ENCODE measurements around the gene SDK1. TPM values are rescaled to one million over a fixed set of nuclear protein-coding genes. Genes with fewer than 3 reads are reported as not detected.

Gene SDK1
- total and polyA plus RNA-seq, 4 donors, result 1.9 to 46.3 (median 12.4) TPM

GRCh38 chr7:4073052-4073451 lies 772.0 kb downstream of the SDK1 start:
- Histone ChIP-seq H3K9me3 (ENCODE audit: control insufficient read depth, low read length) (no peaks in the 10 kb centered on the region), H3K4me3 (ENCODE audit: low read length in 2 of 2) (no peak overlapping the region), H3K27me3 (ENCODE audit: control insufficient read depth in 1 of 2, insufficient read depth in 2 of 2, low read length in 1 of 2) (no peaks in the 10 kb centered on the region), H3K4me1 (ENCODE audit: control insufficient read depth in 1 of 2, insufficient read depth in 2 of 2, low read length in 2 of 2) (no peaks in the 10 kb centered on the region), H3K36me3 (ENCODE audit: control insufficient read depth in 1 of 2, insufficient read depth in 2 of 2, low read length in 1 of 2) (peaks cover 0 to 9% of the 10 kb centered on the region in 2 donors), H3K27ac (ENCODE audit: low read depth in 1 of 2, low read length in 2 of 2) (no peak overlapping the region)
- ATAC-seq (ENCODE audit: low FRiP score) (no peak), DNase-seq (no peak)
- intact Hi-C loops (cut with DNase I), result no loop called here
- 91% methylated on average over 10 of the region's 10 CpGs for WGBS, 2 donors

DNA sequence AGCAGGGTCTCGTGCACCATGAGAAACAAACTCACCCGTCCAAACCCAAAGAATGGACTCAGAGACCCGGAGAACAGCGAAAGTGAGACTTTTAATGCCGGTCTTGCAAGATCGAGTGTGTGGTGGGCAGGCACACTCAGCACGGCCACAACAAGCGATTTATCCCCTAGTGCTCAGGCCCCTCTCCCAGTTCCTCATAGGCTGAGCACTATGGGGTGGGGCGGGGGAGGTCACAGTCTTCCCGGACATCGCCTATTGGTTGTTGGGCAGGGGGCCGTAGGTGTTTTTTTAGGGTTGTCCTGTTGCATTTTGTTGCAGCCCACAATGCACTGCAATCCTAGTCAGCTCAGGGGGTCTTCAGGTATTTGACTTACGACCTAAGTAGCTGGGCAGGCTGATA lies 772.7 kb downstream of the SDK1 start:
- 88 to 94% methylated on average over 13 of the region's 13 CpGs for WGBS, 2 donors
- no peaks in the 10 kb centered on the region for H3K4me1 ChIP-seq (ENCODE audit: control insufficient read depth in 1 of 2, insufficient read depth in 2 of 2, low read length in 2 of 2)
- H3K27me3 ChIP-seq (ENCODE audit: control insufficient read depth in 1 of 2, insufficient read depth in 2 of 2, low read length in 1 of 2), result no peaks in the 10 kb centered on the region
- H3K36me3 ChIP-seq (ENCODE audit: control insufficient read depth in 1 of 2, insufficient read depth in 2 of 2, low read length in 1 of 2), result peaks cover 0 to 8% of the 10 kb centered on the region in 2 donors
- H3K4me3 ChIP-seq (ENCODE audit: low read length in 2 of 2), result no peak overlapping the region
- intact Hi-C loops (cut with DNase I), result no loop called here
- DNase-seq (no peak), ATAC-seq (ENCODE audit: low FRiP score) (no peak)
- H3K27ac ChIP-seq (ENCODE audit: low read depth in 1 of 2, low read length in 2 of 2), result no peak overlapping the region
- no peaks in the 10 kb centered on the region for H3K9me3 ChIP-seq (ENCODE audit: control insufficient read depth, low read length)

GRCh38 chr7:4074407-4074806 lies 773.4 kb downstream of the SDK1 start:
- ATAC-seq (ENCODE audit: low FRiP score) (no peak), DNase-seq (no peak)
- Histone ChIP-seq H3K4me1 (ENCODE audit: control insufficient read depth in 1 of 2, insufficient read depth in 2 of 2, low read length in 2 of 2) (no peaks in the 10 kb centered on the region), H3K36me3 (ENCODE audit: control insufficient read depth in 1 of 2, insufficient read depth in 2 of 2, low read length in 1 of 2) (peaks cover 0 to 8% of the 10 kb centered on the region in 2 donors), H3K4me3 (ENCODE audit: low read length in 2 of 2) (no peak overlapping the region), H3K27ac (ENCODE audit: low read depth in 1 of 2, low read length in 2 of 2) (no peak overlapping the region), H3K27me3 (ENCODE audit: control insufficient read depth in 1 of 2, insufficient read depth in 2 of 2, low read length in 1 of 2) (no peaks in the 10 kb centered on the region), H3K9me3 (ENCODE audit: control insufficient read depth, low read length) (no peaks in the 10 kb centered on the region)
- 89 to 91% methylated on average over 8 of the region's 8 CpGs for WGBS, 2 donors
- intact Hi-C loops (cut with DNase I), result no loop called here

DNA sequence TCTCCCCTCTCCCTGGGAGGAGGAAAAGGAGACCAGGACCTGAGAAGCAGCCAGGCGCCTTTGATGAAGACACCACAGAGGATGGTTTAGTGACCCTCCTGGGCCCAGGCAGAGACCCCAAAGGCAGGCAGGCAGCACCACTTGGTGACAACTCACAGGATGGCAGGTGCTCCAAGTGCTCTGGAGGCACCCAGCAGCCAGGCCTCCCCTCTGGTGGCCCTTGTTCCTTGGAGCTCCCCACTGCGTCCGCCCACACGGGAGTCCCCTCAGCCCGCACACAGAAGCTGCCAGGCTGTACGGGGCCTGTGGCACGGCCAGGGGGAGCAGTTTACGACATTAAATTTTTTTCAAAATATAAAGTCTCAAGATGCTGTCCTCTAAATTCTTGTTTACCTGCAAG lies 773.9 kb downstream of the SDK1 start:
- Histone ChIP-seq H3K36me3 (ENCODE audit: control insufficient read depth in 1 of 2, insufficient read depth in 2 of 2, low read length in 1 of 2) (peaks cover 0 to 7% of the 10 kb centered on the region in 2 donors), H3K27me3 (ENCODE audit: control insufficient read depth in 1 of 2, insufficient read depth in 2 of 2, low read length in 1 of 2) (no peaks in the 10 kb centered on the region), H3K4me3 (ENCODE audit: low read length in 2 of 2) (no peak overlapping the region), H3K4me1 (ENCODE audit: control insufficient read depth in 1 of 2, insufficient read depth in 2 of 2, low read length in 2 of 2) (no peaks in the 10 kb centered on the region), H3K9me3 (ENCODE audit: control insufficient read depth, low read length) (no peaks in the 10 kb centered on the region), H3K27ac (ENCODE audit: low read depth in 1 of 2, low read length in 2 of 2) (no peak overlapping the region)
- 92 to 96% methylated on average over 8 of the region's 8 CpGs for WGBS, 2 donors
- no peak for DNase-seq
- no peak for ATAC-seq (ENCODE audit: low FRiP score)
- intact Hi-C loops (cut with DNase I), result no loop called here

DNA sequence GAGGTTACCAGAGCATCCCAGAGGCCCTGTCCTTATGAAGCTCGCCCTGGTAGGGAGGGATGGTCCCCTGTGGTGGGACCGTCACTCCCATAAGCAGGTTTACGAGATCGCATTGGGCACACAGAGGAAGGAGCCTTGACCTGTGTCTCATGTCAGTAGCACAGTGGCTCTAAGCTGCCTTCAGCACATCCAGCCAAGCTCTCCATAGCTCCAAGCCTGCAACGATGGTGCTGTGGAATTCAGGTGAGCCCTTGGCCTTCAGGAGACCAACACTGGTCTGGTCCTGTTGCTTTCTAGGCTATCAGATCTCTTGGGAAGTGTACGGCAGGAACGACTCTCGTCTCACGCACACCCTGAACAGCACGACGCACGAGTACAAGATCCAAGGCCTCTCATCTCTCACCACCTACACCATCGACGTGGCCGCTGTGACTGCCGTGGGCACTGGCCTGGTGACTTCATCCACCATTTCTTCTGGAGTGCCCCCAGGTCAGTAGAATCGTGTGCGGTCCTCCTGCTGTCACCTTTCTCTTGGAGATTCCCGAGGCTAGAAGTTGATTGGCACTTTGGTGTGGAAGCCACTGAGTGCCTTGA lies 775.7 kb downstream of the SDK1 start:
- Histone ChIP-seq H3K36me3 (ENCODE audit: control insufficient read depth in 1 of 2, insufficient read depth in 2 of 2, low read length in 1 of 2) (peaks cover 0 to 5% of the 10 kb centered on the region in 2 donors), H3K9me3 (ENCODE audit: control insufficient read depth, low read length) (no peaks in the 10 kb centered on the region), H3K27ac (ENCODE audit: low read depth in 1 of 2, low read length in 2 of 2) (no peak overlapping the region), H3K4me1 (ENCODE audit: control insufficient read depth in 1 of 2, insufficient read depth in 2 of 2, low read length in 2 of 2) (no peaks in the 10 kb centered on the region), H3K27me3 (ENCODE audit: control insufficient read depth in 1 of 2, insufficient read depth in 2 of 2, low read length in 1 of 2) (no peaks in the 10 kb centered on the region), H3K4me3 (ENCODE audit: low read length in 2 of 2) (no peak overlapping the region)
- DNase-seq (no peak), ATAC-seq (ENCODE audit: low FRiP score) (no peak)
- 91 to 95% methylated on average over 19 of the region's 19 CpGs for WGBS, 2 donors
- intact Hi-C loops (cut with DNase I), result no loop called here

GRCh38 chr7:4077980-4078379 lies 776.9 kb downstream of the SDK1 start:
- Histone ChIP-seq H3K9me3 (ENCODE audit: control insufficient read depth, low read length) (no peaks in the 10 kb centered on the region), H3K4me3 (ENCODE audit: low read length in 2 of 2) (no peak overlapping the region), H3K4me1 (ENCODE audit: control insufficient read depth in 1 of 2, insufficient read depth in 2 of 2, low read length in 2 of 2) (no peaks in the 10 kb centered on the region), H3K36me3 (ENCODE audit: control insufficient read depth in 1 of 2, insufficient read depth in 2 of 2, low read length in 1 of 2) (peaks cover 0 to 5% of the 10 kb centered on the region in 2 donors), H3K27me3 (ENCODE audit: control insufficient read depth in 1 of 2, insufficient read depth in 2 of 2, low read length in 1 of 2) (no peaks in the 10 kb centered on the region), H3K27ac (ENCODE audit: low read depth in 1 of 2, low read length in 2 of 2) (no peak overlapping the region)
- DNase-seq (no peak), ATAC-seq (ENCODE audit: low FRiP score) (no peak)
- WGBS, 2 donors, result 98 to 99% methylated on average over 8 of the region's 8 CpGs
- intact Hi-C loops (cut with DNase I), result no loop called here

GRCh38 chr7:4078580-4078979 lies 777.5 kb downstream of the SDK1 start:
- no peak overlapping the region for H3K27ac ChIP-seq (ENCODE audit: low read depth in 1 of 2, low read length in 2 of 2)
- no peaks in the 10 kb centered on the region for H3K9me3 ChIP-seq (ENCODE audit: control insufficient read depth, low read length)
- ATAC-seq (ENCODE audit: low FRiP score) (no peak), DNase-seq (no peak)
- peaks cover 0 to 5% of the 10 kb centered on the region in 2 donors for H3K36me3 ChIP-seq (ENCODE audit: control insufficient read depth in 1 of 2, insufficient read depth in 2 of 2, low read length in 1 of 2)
- H3K4me1 ChIP-seq (ENCODE audit: control insufficient read depth in 1 of 2, insufficient read depth in 2 of 2, low read length in 2 of 2), result no peaks in the 10 kb centered on the region
- WGBS, 2 donors, result 81 to 88% methylated on average over 13 of the region's 13 CpGs
- no peaks in the 10 kb centered on the region for H3K27me3 ChIP-seq (ENCODE audit: control insufficient read depth in 1 of 2, insufficient read depth in 2 of 2, low read length in 1 of 2)
- no peak overlapping the region for H3K4me3 ChIP-seq (ENCODE audit: low read length in 2 of 2)
- intact Hi-C loops (cut with DNase I), result no loop called here

GRCh38 chr7:4079366-4079765 lies 778.3 kb downstream of the SDK1 start:
- Histone ChIP-seq H3K27ac (ENCODE audit: low read depth in 1 of 2, low read length in 2 of 2) (no peak overlapping the region), H3K9me3 (ENCODE audit: control insufficient read depth, low read length) (no peaks in the 10 kb centered on the region), H3K4me3 (ENCODE audit: low read length in 2 of 2) (no peak overlapping the region), H3K27me3 (ENCODE audit: control insufficient read depth in 1 of 2, insufficient read depth in 2 of 2, low read length in 1 of 2) (no peaks in the 10 kb centered on the region), H3K4me1 (ENCODE audit: control insufficient read depth in 1 of 2, insufficient read depth in 2 of 2, low read length in 2 of 2) (no peaks in the 10 kb centered on the region), H3K36me3 (ENCODE audit: control insufficient read depth in 1 of 2, insufficient read depth in 2 of 2, low read length in 1 of 2) (peaks cover 0 to 5% of the 10 kb centered on the region in 2 donors)
- 94 to 95% methylated on average over 11 of the region's 11 CpGs for WGBS, 2 donors
- ATAC-seq (ENCODE audit: low FRiP score), result no peak
- no peak for DNase-seq
- intact Hi-C loops (cut with DNase I), result no loop called here

- DNase-seq (no peak), ATAC-seq (ENCODE audit: low FRiP score) (no peak)
- no peak overlapping the region for H3K4me3 ChIP-seq (ENCODE audit: low read length in 2 of 2)
- intact Hi-C loops (cut with DNase I), result no loop called here
- H3K36me3 ChIP-seq (ENCODE audit: control insufficient read depth in 1 of 2, insufficient read depth in 2 of 2, low read length in 1 of 2), result peaks cover 0 to 5% of the 10 kb centered on the region in 2 donors
- H3K27ac ChIP-seq (ENCODE audit: low read depth in 1 of 2, low read length in 2 of 2), result no peak overlapping the region
- H3K4me1 ChIP-seq (ENCODE audit: control insufficient read depth in 1 of 2, insufficient read depth in 2 of 2, low read length in 2 of 2), result no peaks in the 10 kb centered on the region
- WGBS, 2 donors, result 49 to 61% methylated on average over 13 of the region's 13 CpGs
- no peaks in the 10 kb centered on the region for H3K27me3 ChIP-seq (ENCODE audit: control insufficient read depth in 1 of 2, insufficient read depth in 2 of 2, low read length in 1 of 2)
- no peaks in the 10 kb centered on the region for H3K9me3 ChIP-seq (ENCODE audit: control insufficient read depth, low read length)
Measured at GRCh38 chr7:4079956-4080355, 778.9 kb downstream of the SDK1 start.
